Dedifferentiated amniotic fluid mesenchymal stem cell (primary cell): ENCODE data around the gene ZNF474.

ENCODE experiments used
- DNase-seq: peaks from one replicate; pipeline ENCODE4 v3.0.0-alpha.2; 2016; ENCODE audit errors: extremely low spot score

The ZNF474 gene

GRCh38 chr5:122153774-122154173 is 24.4 kb downstream of the ZNF474 start:
- DNase-seq = no peak

DNA sequence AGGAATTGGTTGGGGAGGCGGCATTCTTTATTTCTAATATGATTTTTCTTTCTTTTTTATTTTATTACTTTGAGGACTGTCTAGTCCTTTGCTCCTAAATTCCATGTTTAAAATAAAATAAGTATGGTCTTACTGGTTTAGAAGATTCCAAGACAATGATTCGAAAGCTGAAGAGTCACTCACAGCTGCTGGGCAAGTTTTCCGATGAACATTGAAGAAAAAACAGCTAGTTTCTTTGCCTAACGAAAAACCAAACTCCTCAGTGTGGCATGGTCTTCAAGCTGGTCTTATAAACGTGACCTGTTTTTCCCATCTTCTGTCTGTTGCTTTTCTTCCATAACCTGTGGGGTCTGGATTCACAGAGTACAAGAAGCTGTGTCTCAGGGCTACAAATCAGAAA is 25.1 kb downstream of the ZNF474 start:
- DNase-seq = no peak

DNA sequence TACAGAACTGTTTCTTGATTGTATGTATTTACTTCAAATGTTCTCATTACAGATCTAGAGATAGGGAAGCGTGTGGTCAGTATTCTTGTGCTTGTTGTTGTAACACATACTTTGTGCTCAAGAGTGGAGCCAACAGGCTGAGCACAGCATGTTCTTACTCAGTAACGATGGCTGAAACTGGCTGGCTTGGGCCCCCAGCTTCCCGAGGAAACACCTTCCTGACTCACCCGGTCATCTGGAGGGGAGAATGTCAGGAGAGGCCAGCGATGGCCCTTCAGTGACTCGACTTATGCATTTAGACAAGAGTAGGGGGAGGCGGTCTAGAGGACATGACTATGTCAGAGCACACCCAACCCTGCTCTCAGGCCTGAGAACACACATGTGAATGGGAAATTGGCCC is 25.6 kb downstream of the ZNF474 start:
- peak; percentile 54 for DNase-seq

DNA sequence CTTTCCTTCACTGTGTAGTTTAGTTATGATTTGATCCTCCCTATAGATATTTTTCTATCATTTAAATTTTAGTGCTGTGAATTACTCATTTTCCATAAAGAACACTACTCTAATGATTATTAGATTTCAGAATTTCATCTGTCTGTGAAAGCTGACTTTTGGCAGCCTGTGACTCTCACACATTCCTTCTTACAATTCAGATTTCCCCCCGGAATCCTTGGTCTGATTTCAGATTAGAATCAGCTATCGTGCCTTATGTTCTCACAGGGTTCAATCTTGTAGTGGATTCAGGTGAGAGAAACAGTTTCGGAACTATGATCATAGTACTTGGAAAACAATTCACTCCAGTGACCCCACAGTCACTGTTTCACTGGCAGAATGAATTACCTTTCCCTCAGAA is 26.2 kb downstream of the ZNF474 start:
- no peak for DNase-seq

- DNase-seq = peak; percentile 79
These were observed 27.5 kb downstream of the ZNF474 start for GRCh38 chr5:122156724-122157325.

DNA sequence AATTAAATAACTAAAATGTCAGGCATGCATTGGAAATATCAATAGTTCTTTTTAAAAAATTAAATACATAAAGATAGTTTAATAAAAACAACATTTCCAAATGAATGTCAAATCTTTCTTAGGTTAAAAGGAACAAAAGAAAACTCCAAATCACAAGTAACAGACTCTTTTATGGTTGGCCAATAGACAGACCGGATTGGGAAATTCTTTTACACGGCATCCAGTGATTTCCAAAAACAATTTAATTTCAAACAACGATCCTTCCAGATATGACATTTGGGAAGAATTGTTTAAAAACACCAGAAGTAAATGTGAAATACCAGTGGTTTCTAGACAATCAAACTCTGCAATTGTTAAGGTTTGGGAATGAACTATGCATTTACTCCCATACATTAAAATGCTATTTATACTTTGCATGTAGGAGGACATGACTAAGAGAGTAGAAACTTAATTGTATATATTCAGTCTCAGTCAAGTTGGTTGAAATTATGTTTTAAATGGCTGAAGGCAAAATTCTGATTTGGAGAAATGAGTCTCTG is 32.8 kb downstream of the ZNF474 start:
- DNase-seq = no peak

- DNase-seq = peak; percentile 79
These were observed 34.0 kb downstream of the ZNF474 start for GRCh38 chr5:122163121-122164069.

- no peak for DNase-seq
These were observed 34.7 kb downstream of the ZNF474 start for GRCh38 chr5:122164070-122164435.

DNA sequence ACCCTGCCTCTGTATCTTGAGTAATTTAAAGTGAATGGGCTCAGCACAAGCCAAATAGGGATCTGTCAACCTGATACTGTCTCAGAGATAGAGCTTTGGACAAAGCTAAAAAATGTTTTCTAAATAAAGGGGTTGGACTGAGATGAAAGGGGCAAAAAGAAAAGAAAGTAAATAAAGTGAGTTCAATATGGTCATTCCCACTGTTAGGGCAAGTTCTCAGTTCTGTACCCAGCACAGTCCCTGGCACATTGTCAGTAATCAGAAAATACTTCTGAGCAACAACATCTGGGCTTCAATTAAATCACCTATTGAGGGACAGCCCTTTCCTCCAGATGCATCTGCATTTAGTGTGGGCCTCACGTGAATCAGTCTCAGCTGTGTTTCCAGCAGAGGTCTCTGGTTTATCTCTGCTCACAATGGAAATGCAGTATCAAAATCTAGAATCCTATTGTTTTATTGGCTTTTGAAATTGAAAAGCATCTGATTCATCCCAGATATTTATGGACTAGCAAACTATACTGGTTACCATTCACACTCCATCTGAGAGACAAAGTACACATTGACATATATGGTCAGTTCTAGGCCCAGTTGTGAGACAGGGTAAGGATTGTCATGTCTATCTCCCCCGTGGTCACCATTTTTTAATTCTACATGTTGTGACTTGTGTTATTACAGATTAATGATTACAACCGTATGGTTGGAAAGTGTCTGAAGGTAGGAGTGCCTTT is 35.6 kb downstream of the ZNF474 start:
- DNase-seq = no peak

GRCh38 chr5:122165559-122166078 is 36.3 kb downstream of the ZNF474 start:
- peak; percentile 73 for DNase-seq

- no peak for DNase-seq
These were observed 40.2 kb downstream of the ZNF474 start for GRCh38 chr5:122169350-122170103.

GRCh38 chr5:122170620-122171019 is 41.3 kb downstream of the ZNF474 start:
- no peak for DNase-seq

- no peak for DNase-seq
These were observed 42.9 kb downstream of the ZNF474 start for GRCh38 chr5:122172207-122172606.

DNA sequence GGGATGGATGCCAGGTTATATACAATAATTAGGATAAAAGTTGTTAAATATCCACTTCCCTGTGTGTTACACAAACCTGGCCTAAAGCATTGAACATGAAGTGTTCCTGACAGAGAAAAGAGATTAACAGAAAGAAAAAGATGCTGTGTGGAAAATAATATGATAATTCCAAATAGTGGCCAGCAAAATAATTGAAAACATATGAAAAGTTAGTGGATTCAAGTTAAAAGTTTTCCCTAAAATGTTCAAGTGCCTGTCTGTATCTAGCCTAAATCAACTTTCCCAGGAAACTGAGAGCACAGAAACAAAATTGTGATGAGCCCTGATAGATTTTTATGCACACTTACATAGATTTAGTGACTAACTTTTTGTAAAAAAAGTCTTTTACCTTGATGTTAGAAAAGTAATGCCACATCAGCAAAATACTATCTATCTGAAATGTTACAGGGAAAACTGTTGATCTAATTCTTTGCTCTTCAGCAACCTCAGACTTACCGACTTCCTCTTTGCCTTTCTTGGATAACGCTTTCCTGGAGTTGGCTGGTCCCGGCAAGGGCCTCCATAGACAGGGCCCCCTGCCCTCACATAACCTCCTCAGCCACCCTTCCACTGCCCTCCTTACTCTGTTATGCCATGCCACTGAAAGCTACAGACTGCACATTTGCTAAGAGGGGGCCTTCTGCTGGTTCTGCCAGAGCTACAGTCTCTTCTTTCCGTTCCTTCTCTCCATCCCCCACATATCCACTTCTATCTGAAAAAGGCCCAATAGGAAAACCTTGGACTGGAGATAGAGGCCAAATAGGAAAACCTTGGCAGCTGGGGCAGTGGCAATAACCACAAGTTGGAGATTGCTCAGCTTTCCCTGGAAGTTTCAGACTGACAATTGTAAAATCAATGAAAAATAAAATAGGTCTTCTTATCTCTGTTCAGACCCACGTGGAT is 44.4 kb downstream of the ZNF474 start:
- DNase-seq = no peak

DNA sequence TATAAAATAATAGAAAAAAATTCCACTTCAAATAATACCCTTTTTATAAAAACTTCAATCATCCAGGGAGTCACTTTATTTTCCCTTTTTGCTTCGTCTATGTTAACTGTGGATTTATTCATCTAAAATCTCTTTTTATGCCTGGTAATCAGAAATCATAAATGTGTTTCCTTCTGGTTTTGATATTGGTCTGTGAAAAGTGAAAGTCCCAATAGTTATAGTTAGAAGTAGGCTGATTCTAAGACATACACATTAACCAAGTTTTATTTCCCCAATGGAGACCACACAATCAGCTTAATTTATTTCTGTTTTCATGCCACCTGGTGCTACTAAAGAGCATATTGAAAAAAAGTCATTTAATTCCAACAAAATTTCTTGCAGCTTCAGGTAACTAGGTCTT is 45.7 kb downstream of the ZNF474 start:
- no peak for DNase-seq

DNA sequence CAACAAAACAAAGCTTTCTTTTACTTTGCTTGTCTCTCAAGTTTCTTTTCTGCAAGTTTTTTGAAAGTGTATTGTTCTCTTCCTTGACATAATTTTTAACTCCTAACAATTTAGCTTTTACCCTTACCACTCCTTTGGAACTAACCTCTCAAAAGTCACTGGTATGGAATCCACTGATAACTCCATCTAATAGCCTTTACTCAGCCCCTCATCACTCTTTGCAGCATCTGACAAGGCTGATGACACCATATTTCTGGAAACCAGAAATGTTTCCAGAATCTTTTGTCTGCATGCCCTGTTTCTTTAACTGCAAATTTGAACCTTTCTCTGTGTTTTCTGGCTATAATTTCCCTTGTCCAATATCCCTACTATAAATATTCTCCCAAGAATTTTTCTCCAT is 46.5 kb downstream of the ZNF474 start:
- no peak for DNase-seq

- DNase-seq = no peak
These were observed 47.8 kb downstream of the ZNF474 start for GRCh38 chr5:122177161-122177560.

GRCh38 chr5:122179701-122180100 is 50.4 kb downstream of the ZNF474 start:
- DNase-seq = no peak

GRCh38 chr5:122180146-122180712 is 50.9 kb downstream of the ZNF474 start:
- DNase-seq = no peak
